HCT116 (cell line): Measurements from ENCODE around the gene DLG5. TPM values are rescaled to one million over a fixed set of nuclear protein-coding genes. Genes with fewer than 3 reads are reported as not detected.

Experiments
- ATAC-seq: fragments of 200-7000 bp; cut with Tn5 transposase; 2 replicates; pipeline ENCODE4 v1.9.1; 2020; ENCODE audit warnings: mild to moderate bottlenecking, moderate library complexity
- BruUV-seq: library from RNA; stranded (reverse); fragments of 400-500 nt; replicated peaks from 2 replicates; lab custom pipeline; 2021; lab: Mats Ljungman, UMichigan
- CTCF ChIA-PET: fragments of 300-600 bp; sonication (Branson Sonifier 250); formaldehyde crosslinking; loops from one replicate; lab custom pipeline; 2021; ENCODE audit warnings: antibody characterized with exemption; lab: Charles Lee
- POLR2A ChIA-PET: fragments of 300-600, 350-600 bp; sonication (Branson Sonifier 250); formaldehyde crosslinking; loops from one replicate; lab custom pipeline; 2021; ENCODE audit warnings: antibody characterized with exemption; lab: Charles Lee
- RAD21 ChIA-PET, 2 experiments: fragments of 300-600 bp; sonication (Branson Sonifier 250); formaldehyde crosslinking; loops; one replicate each; lab custom pipeline; 2023; ENCODE audit warnings: low total read pairs in 2 of 2; ENCODE audit not compliant: uncharacterized antibody in 2 of 2, unreplicated experiment in 2 of 2, low non-redundant PET in 1 of 2; lab: Charles Lee
- DNase-seq: peaks from one replicate; pipeline ENCODE4 v3.0.0-alpha.2; 2010; ENCODE audit warnings: low read depth, low spot score
- H2AFZ ChIP-seq: fragments of 200-600 bp; shearing (Covaris generic), sonication (generic); 2 replicates; pipeline ENCODE4 v1.6.1; 2017; ENCODE audit warnings: low read depth, mixed run types, mixed read lengths, antibody characterized with exemption, low read length; ENCODE audit not compliant: poor library complexity, severe bottlenecking
- H3K27ac ChIP-seq: 2 replicates; pipeline ENCODE4 v1.5.1; 2012; ENCODE audit warnings: low read depth, low read length
- H3K27me3 ChIP-seq: fragments of 200-600 bp; sonication (generic); 2 replicates; pipeline ENCODE4 v1.6.1; 2016; ENCODE audit warnings: mixed run types, low read length, mixed read lengths; ENCODE audit not compliant: insufficient read depth
- H3K36me3 ChIP-seq, 2 experiments: fragments of 200-500 bp in 1 of 2; fragments of 200-600 bp in 1 of 2; sonication (Bioruptor generic) in 1 of 2; sonication (generic) in 1 of 2; 2 replicates each; pipeline versions ENCODE4 v1.5.1 to v1.6.1; 2014 to 2016; ENCODE audit warnings: low read length in 2 of 2, inconsistent platforms in 1 of 2, mixed read lengths in 1 of 2, mixed run types in 1 of 2; ENCODE audit not compliant: insufficient read depth in 2 of 2, control insufficient read depth in 1 of 2
- H3K4me1 ChIP-seq, 2 experiments: fragments of 200-600 bp in 1 of 2; sonication (generic) in 1 of 2; 2 replicates each; pipeline versions ENCODE4 v1.5.1 to v1.6.1; 2012 to 2017; ENCODE audit warnings: low read length in 2 of 2, inconsistent platforms in 1 of 2, mild to moderate bottlenecking in 1 of 2, mixed read lengths in 1 of 2, mixed run types in 1 of 2, moderate library complexity in 1 of 2; ENCODE audit not compliant: insufficient read depth in 2 of 2, control insufficient read depth in 1 of 2
- H3K4me2 ChIP-seq: fragments of 200-600 bp; sonication (generic); 2 replicates; pipeline ENCODE4 v1.6.1; 2017; ENCODE audit warnings: mixed run types, low read length, mixed read lengths
- H3K4me3 ChIP-seq, 2 experiments: fragments of 200-600 bp in 1 of 2; sonication (generic) in 1 of 2; replicated peaks in 1 of 2; 2 replicates each; pipeline ENCODE4 v1.5.1; 2011 to 2016; ENCODE audit warnings: low read length in 2 of 2, control low read depth in 1 of 2, low read depth in 1 of 2, mild to moderate bottlenecking in 1 of 2, mixed read lengths in 1 of 2, mixed run types in 1 of 2
- H3K79me2 ChIP-seq: fragments of 200-600 bp; sonication (generic); 2 replicates; pipeline ENCODE4 v1.6.1; 2017; ENCODE audit warnings: mild to moderate bottlenecking, mixed run types, low read length, moderate library complexity, mixed read lengths; ENCODE audit not compliant: insufficient read depth
- H3K9ac ChIP-seq: fragments of 200-600 bp; sonication (generic); 2 replicates; pipeline ENCODE4 v1.6.1; 2016; ENCODE audit warnings: low read length, mixed read lengths
- H3K9me2 ChIP-seq: fragments of 200-600 bp; sonication (generic), shearing (Covaris generic); 2 replicates; pipeline ENCODE4 v1.6.1; 2017; ENCODE audit warnings: mixed run types, mild to moderate bottlenecking, moderate library complexity; ENCODE audit not compliant: insufficient read depth
- H3K9me3 ChIP-seq, 2 experiments: fragments of 200-500 bp in 1 of 2; fragments of 200-600 bp in 1 of 2; sonication (Bioruptor generic) in 1 of 2; sonication (generic) in 1 of 2; 2 replicates each; pipeline ENCODE4 v1.6.1; 2014 to 2017; ENCODE audit warnings: low read length in 2 of 2, mixed read lengths in 2 of 2, inconsistent platforms in 1 of 2, low read depth in 1 of 2, mild to moderate bottlenecking in 1 of 2, mixed run types in 1 of 2, moderate library complexity in 1 of 2; ENCODE audit not compliant: control insufficient read depth in 1 of 2, insufficient read depth in 1 of 2
- H4K20me1 ChIP-seq: fragments of 200-600 bp; sonication (generic), shearing (Covaris generic); 2 replicates; pipeline ENCODE4 v1.6.1; 2017; ENCODE audit warnings: mixed run types, mild to moderate bottlenecking, moderate library complexity; ENCODE audit not compliant: insufficient read depth
- CTCF ChIP-seq, 3 experiments: fragments of 200-600 bp in 1 of 3; sonication (generic) in 1 of 3; IDR thresholded peaks in 2 of 3; conservative IDR thresholded peaks in 1 of 3; 2 replicates each; pipeline ENCODE4 v1.5.1; 2012 to 2017; ENCODE audit warnings: low read depth in 2 of 3, low read length in 2 of 3, antibody characterized with exemption in 1 of 3, borderline replicate concordance in 1 of 3, control low read depth in 1 of 3, mild to moderate bottlenecking in 1 of 3, mixed read lengths in 1 of 3, mixed run types in 1 of 3, moderate library complexity in 1 of 3; ENCODE audit not compliant: insufficient read depth in 1 of 3
- EGR1 ChIP-seq: IDR thresholded peaks from 2 replicates; pipeline ENCODE4 v1.6.1; 2012; ENCODE audit warnings: low read depth
- EZH2 ChIP-seq: fragments of 200-600 bp; sonication (generic); IDR thresholded peaks from 2 replicates; pipeline ENCODE4 v1.6.1; 2017; ENCODE audit warnings: antibody characterized with exemption, mixed run types
- EZH2phosphoT487 ChIP-seq: fragments of 200-600 bp; IDR thresholded peaks from 2 replicates; pipeline ENCODE4 v1.6.1; 2018; ENCODE audit warnings: antibody characterized with exemption, borderline replicate concordance
- FOSL1 ChIP-seq: IDR thresholded peaks from 2 replicates; pipeline ENCODE4 v1.6.1; 2012; ENCODE audit warnings: low read depth
- POLR2A ChIP-seq: IDR thresholded peaks from 2 replicates; pipeline ENCODE4 v1.7.0; 2011; ENCODE audit warnings: borderline replicate concordance; ENCODE audit not compliant: insufficient read depth, insufficient read length; ENCODE audit errors: extremely low read depth
- RAD21 ChIP-seq: IDR thresholded peaks from 2 replicates; pipeline ENCODE4 v1.6.1; 2012; ENCODE audit warnings: low read depth, mild to moderate bottlenecking
- ZFX ChIP-seq: fragments of 450-650 bp; IDR thresholded peaks from 2 replicates; pipeline ENCODE4 v1.6.1; 2017
- ZNF274 ChIP-seq: fragments of 200-500 bp; sonication (Bioruptor generic); IDR thresholded peaks from 2 replicates; pipeline ENCODE4 v1.6.1; 2014; ENCODE audit warnings: mild to moderate bottlenecking, low read depth, low read length, inconsistent platforms
- intact Hi-C: fragments of 100-400 bp; cut with micrococcal nuclease; formaldehyde crosslinking; loops from 2 replicates; pipeline ENCODE4 v1.10.0; 2022
- total RNA-seq: library from RNA; stranded (reverse); gene quantifications from one replicate; pipeline ENCODE4 v1.2.1, GENCODE V29; 2021; ENCODE audit not compliant: unreplicated experiment

The DLG5 gene
- total RNA-seq, 1 experiment from 2014 or later, result 44.8 TPM

DNA sequence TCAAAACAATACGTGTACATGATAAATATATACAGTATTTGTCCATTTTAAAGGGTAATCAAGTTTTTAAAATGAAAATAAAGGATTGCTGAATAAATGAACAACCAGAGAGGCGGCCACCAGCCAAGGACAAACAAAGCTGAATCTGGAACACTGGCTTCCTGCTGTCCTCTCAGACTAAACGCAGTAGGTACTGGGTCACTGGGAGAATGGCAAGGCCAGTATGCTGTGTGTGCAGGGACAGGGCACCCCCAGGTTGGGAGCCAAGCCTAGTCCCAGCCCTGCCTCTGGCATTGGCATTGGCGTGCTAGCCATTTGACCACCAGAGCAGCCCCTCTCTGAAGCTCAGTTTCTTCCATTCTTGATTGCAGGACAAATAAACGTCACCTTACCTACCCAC is 33.8 kb downstream of the DLG5 start:
- no peaks in the 10 kb centered on the region for H3K9me2 ChIP-seq
- no peak for DNase-seq
- peaks cover 4% of the 10 kb centered on the region; the same call in 1 of the 2 replicates for H4K20me1 ChIP-seq
- RAD21 ChIA-PET, result no interaction called here
- H3K4me3 ChIP-seq, result no peak overlapping the region
- H3K27ac ChIP-seq, result no peak overlapping the region
- H3K9me3 ChIP-seq, result no peaks in the 10 kb centered on the region
- no TSS peak for BruUV-seq
- no peak overlapping the region for H2AFZ ChIP-seq
- H3K9ac ChIP-seq, result no peak overlapping the region
- peaks cover 30 to 36% of the 10 kb centered on the region in 2 experiments for H3K4me1 ChIP-seq
- intact Hi-C loops, result no loop called here
- POLR2A ChIA-PET, result no interaction called here
- ATAC-seq, result no peak
- peaks cover 53% of the 10 kb centered on the region for H3K79me2 ChIP-seq
- no peak for TF ChIP-seq ZFX
- no peak for TF ChIP-seq EGR1
- no peak for TF ChIP-seq EZH2
- TF ChIP-seq RAD21, result no peak
- TF ChIP-seq FOSL1, result no peak
- TF ChIP-seq CTCF (IDR thresholded peaks at IDR 0.05 in 2 of 3, conservative IDR thresholded peaks at IDR 0.05 in 1 of 3; ENCODE audit: borderline replicate concordance in 1 of 3, insufficient read depth in 1 of 3, low read depth in 2 of 3, low read length in 2 of 3), result no peak
- CTCF ChIA-PET, result no interaction called here
- no peak overlapping the region for H3K4me2 ChIP-seq
- H3K36me3 ChIP-seq, result no peaks in the 10 kb centered on the region
- H3K27me3 ChIP-seq, result no peaks in the 10 kb centered on the region

- POLR2A ChIA-PET, result no interaction called here
- ATAC-seq (no peak), DNase-seq (no peak)
- Histone ChIP-seq H3K27me3 (no peaks in the 10 kb centered on the region), H3K4me1 (peaks cover 24 to 37% of the 10 kb centered on the region in 2 experiments), H3K4me2 (no peak overlapping the region), H3K36me3 (no peaks in the 10 kb centered on the region), H3K4me3 (no peak overlapping the region), H4K20me1 (peaks cover 4% of the 10 kb centered on the region; the same call in 1 of the 2 replicates), H3K9ac (no peak overlapping the region), H3K9me2 (no peaks in the 10 kb centered on the region), H3K9me3 (no peaks in the 10 kb centered on the region), H2AFZ (no peak overlapping the region), H3K79me2 (peaks cover 58% of the 10 kb centered on the region), H3K27ac (no peak overlapping the region)
- CTCF ChIA-PET, result no interaction called here
- RAD21 ChIA-PET, result no interaction called here
- TF ChIP-seq RAD21 (no peak), EZH2phosphoT487 (no peak), ZFX (no peak), CTCF (IDR thresholded peaks at IDR 0.05 in 2 of 3, conservative IDR thresholded peaks at IDR 0.05 in 1 of 3; ENCODE audit: borderline replicate concordance in 1 of 3, insufficient read depth in 1 of 3, low read depth in 2 of 3, low read length in 2 of 3) (no peak), ZNF274 (no peak), POLR2A (no peak)
- BruUV-seq, result no TSS peak
- intact Hi-C loops, result no loop called here
Observed at GRCh38 chr10:77892021-77892739, 34.4 kb downstream of the DLG5 start.
